DMS114 treated with DMSO at 0.1 percent for 48 hours (cell line): ENCODE results near the gene TRAF7.

Experiments used
- DNase-seq: peaks from one replicate; lab custom pipeline; 2025; ENCODE audit not compliant: unreplicated experiment; lab: John Stamatoyannopoulos, UW

TRAF7 gene

GRCh38 chr16:2213817-2214718, 58.5 kb downstream of the TRAF7 start:
- DNase-seq, result no peak

- DNase-seq, result no peak
These were observed 59.1 kb downstream of the TRAF7 start, which contains the start of gene PGP for GRCh38 chr16:2214719-2214968. Gene PGP, minus strand, starts transcription at chr16:2214840. Its CDS starts 63 bp downstream, at chr16:2214777.

GRCh38 chr16:2216330-2216729, 60.7 kb downstream of the TRAF7 start:
- DNase-seq, result no peak

- DNase-seq, result peak; percentile 95
These were observed 67.8 kb downstream of the TRAF7 start, which contains the start of gene E4F1 for GRCh38 chr16:2223221-2223941. Gene E4F1, plus strand, starts transcription at chr16:2223591. Its CDS starts 23 bp downstream, at chr16:2223614.

GRCh38 chr16:2223942-2224486, 68.4 kb downstream of the TRAF7 start:
- DNase-seq, result no peak

GRCh38 chr16:2226245-2226793, 70.7 kb downstream of the TRAF7 start:
- DNase-seq, result no peak

- DNase-seq, result no peak
These were observed 71.3 kb downstream of the TRAF7 start for GRCh38 chr16:2226918-2227317.
